Adrenal gland (tissue), 12 donors: ENCODE measurements around the gene APP. TPM values are rescaled to one million over a fixed set of nuclear protein-coding genes. Genes with fewer than 3 reads are reported as not detected.
A peak's percentile ranks its signal among the peaks of the same experiment; 100 is the strongest.

Experiments
- DNase-seq, 7 donors: peaks; one replicate each; pipeline ENCODE4 v3.0.0-alpha.2; 2019 to 2020
- H3K27ac ChIP-seq, 5 donors: fragments of 200-600 bp; sonication (generic) in 4 of 5; 1 replicate in 3 of 5; 2 replicates in 2 of 5; pipeline versions ENCODE4 v1.5.1 to v1.8.0; 2016 to 2020; ENCODE audit warnings: mild to moderate bottlenecking in 1 of 5
- H3K27me3 ChIP-seq: fragments of 200-600 bp; 2 replicates; pipeline ENCODE4 v1.8.0; 2021
- H3K36me3 ChIP-seq, 2 donors: fragments of 200-600 bp; replicated peaks in 1 of 2; 1 replicate in 1 of 2; 2 replicates in 1 of 2; pipeline versions ENCODE4 v1.5.1 to v1.8.0; 2018 to 2022
- H3K4me1 ChIP-seq, 2 donors: fragments of 200-600 bp; replicated peaks in 1 of 2; 1 replicate in 1 of 2; 2 replicates in 1 of 2; pipeline versions ENCODE4 v1.5.1 to v1.8.0; 2018 to 2021
- H3K4me3 ChIP-seq, 4 donors: fragments of 200-600 bp; sonication (generic) in 3 of 4; one replicate each; pipeline ENCODE4 v1.5.1; 2016 to 2018
- H3K9me3 ChIP-seq, 3 donors: fragments of 200-600 bp; sonication (generic) in 1 of 3; replicated peaks in 1 of 3; 1 replicate in 2 of 3; 2 replicates in 1 of 3; pipeline versions ENCODE4 v1.5.1 to v1.8.0; 2016 to 2021
- POLR2A ChIP-seq, 2 donors: fragments of 450-650 bp; IDR thresholded peaks; one replicate each; pipeline ENCODE4 v1.6.1; 2017; ENCODE audit warnings: antibody characterized with exemption in 2 of 2, mild to moderate bottlenecking in 2 of 2, moderate library complexity in 1 of 2
- WGBS, 4 donors: extraction: QIAGEN DNeasy Blood & Tissue Kit in 2 of 4; methylation state at CpG; one replicate each; pipeline versions ENCODE4 v1.1.5 to v1.1.7; 2013 to 2017; 5-methylcytosine and 5-hydroxymethylcytosine counted together
- intact Hi-C, 2 donors: fragments of 100-400 bp; cut with DNase I; formaldehyde crosslinking; loops; one replicate each; pipeline versions ENCODE4 v1.14.1 to v1.15.0; 2022 to 2023
- polyA plus RNA-seq, 3 donors: library from polyadenylated mRNA; stranded (reverse); fragments of 200-250 nt in 2 of 3; fragments of 350-450 nt in 1 of 3; fragmentation: Illumina TruSeq in 1 of 3; extraction: RNeasy Lipid Tissue Mini Kit (QIAGEN cat#74804) in 1 of 3; gene quantifications; one replicate each; pipeline ENCODE4 v1.2.3, GENCODE V29; 2013 to 2014
- total RNA-seq, 9 donors: library from RNA; depleted of rRNA in 4 of 9; stranded (reverse); fragments of >200 nt in 4 of 9; fragments of 120-200 nt in 1 of 9; fragmentation: NEBNext Ultra II Directional in 1 of 9; extraction: Animal tissue kit (Norgen Biotek cat#: 25700) in 1 of 9; gene quantifications; one replicate each; pipeline versions ENCODE4 v1.1.0 to v1.2.4, GENCODE V29; 2013 to 2023
- TF ChIP-seq, protein P1 (sequence below), 6 experiments: fragments of 450-650 bp in 4 of 6; fragments of 200-600 bp in 2 of 6; sonication (generic) in 1 of 6; IDR thresholded peaks; 1 replicate in 5 of 6; 2 replicates in 1 of 6; pipeline versions ENCODE4 v1.5.1 to v1.8.0; 2016 to 2021; ENCODE audit warnings: antibody characterized with exemption in 6 of 6, mild to moderate bottlenecking in 2 of 6, moderate library complexity in 1 of 6
- donor health status: healthy with polysubstance abuse.
- donor health status: Bipolar disorder and iron deficiency.
- donor health status: DM: yes; HTN: yes; CAD: no.
- donor health status: DM: no; HTN: no; CAD: no.
- donor health status: DM: no; HTN: no; CAD: no.
- donor health status: DM: yes; HTN: yes; CAD: no.

Gene APP
- total and polyA plus RNA-seq, 12 donors, result 161 to 1,079 (median 710) TPM

DNA sequence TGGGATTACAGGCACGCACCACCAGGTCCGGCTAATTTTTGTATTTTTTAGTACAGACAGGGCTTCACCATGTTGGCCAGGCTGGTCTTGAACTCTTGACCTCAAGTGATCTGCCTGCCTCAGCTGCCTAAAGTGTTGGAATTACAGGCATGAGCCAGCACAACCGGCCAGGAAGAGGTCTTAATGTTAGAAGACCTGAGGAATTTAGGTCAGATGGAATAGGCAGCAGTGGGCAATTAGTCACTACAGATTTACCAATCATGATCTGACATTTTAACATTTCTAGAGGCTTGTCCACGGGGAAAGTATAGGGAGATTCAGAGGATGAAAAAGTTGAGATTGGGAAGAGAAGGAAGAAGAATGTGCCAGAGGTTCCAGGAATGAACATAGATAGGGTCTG lies 8.9 kb upstream of the APP start:
- WGBS, 4 donors, result 65 to 80% (median 73%) methylated on average over 4 of the region's 4 CpGs
- Histone ChIP-seq H3K4me1 (no peaks in the 10 kb centered on the region), H3K27me3 (no peaks in the 10 kb centered on the region), H3K9me3 (no peaks in the 10 kb centered on the region), H3K27ac (no peak overlapping the region), H3K4me3 (no peak overlapping the region), H3K36me3 (no peaks in the 10 kb centered on the region)
- intact Hi-C loops, result loop anchor here (10.0 kb wide), 2 partner anchors 295 to 535 kb away; no protein-coding TSS in a partner anchor
- no peak for DNase-seq
- TF ChIP-seq, protein P1, sequence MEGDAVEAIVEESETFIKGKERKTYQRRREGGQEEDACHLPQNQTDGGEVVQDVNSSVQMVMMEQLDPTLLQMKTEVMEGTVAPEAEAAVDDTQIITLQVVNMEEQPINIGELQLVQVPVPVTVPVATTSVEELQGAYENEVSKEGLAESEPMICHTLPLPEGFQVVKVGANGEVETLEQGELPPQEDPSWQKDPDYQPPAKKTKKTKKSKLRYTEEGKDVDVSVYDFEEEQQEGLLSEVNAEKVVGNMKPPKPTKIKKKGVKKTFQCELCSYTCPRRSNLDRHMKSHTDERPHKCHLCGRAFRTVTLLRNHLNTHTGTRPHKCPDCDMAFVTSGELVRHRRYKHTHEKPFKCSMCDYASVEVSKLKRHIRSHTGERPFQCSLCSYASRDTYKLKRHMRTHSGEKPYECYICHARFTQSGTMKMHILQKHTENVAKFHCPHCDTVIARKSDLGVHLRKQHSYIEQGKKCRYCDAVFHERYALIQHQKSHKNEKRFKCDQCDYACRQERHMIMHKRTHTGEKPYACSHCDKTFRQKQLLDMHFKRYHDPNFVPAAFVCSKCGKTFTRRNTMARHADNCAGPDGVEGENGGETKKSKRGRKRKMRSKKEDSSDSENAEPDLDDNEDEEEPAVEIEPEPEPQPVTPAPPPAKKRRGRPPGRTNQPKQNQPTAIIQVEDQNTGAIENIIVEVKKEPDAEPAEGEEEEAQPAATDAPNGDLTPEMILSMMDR (IDR thresholded peaks at IDR 0.05), result no peak
- TF ChIP-seq POLR2A (IDR thresholded peaks at IDR 0.05), result no peak

DNA sequence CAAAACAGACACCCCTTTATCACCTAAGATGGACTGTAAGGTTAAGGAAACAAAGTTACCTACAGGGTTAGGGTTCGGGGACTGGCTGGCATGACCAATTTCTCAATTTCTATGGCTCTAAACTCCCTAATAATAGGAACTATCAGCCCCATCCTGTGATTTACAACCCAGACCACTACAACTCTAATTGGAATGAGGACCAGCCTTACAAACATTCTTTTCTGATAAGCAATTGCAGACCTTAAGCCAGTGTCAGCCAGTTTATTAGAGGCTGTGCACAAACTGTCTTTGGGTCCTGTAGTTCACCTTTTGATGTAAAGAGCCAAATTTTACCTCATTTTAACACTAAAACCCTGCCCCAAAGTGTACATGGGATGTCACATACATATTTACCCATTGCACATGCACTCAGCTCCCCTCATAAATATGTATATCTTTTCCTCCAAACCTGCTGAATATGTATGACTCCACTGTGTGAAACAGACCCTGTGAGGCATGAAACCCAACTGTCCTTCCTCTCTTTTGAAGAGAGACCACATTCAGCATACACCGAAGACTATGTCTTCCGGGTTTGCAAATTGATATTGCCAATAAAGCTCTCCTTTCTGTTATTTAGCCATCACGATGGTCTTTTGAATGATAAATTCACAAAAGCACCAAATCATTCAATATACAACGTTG lies 7.3 kb upstream of the APP start:
- Histone ChIP-seq H3K27me3 (no peaks in the 10 kb centered on the region), H3K9me3 (no peaks in the 10 kb centered on the region), H3K27ac (no peak overlapping the region), H3K4me1 (no peaks in the 10 kb centered on the region), H3K36me3 (no peaks in the 10 kb centered on the region), H3K4me3 (no peak overlapping the region)
- TF ChIP-seq, protein P1 (IDR thresholded peaks at IDR 0.05), result no peak
- no peak for TF ChIP-seq POLR2A (IDR thresholded peaks at IDR 0.05)
- 89 to 99% (median 91%) methylated on average over 5 of the region's 5 CpGs for WGBS, 4 donors
- intact Hi-C loops, result loop anchor here (10.0 kb wide), 2 partner anchors 293 to 537 kb away; no protein-coding TSS in a partner anchor
- no peak for DNase-seq

DNA sequence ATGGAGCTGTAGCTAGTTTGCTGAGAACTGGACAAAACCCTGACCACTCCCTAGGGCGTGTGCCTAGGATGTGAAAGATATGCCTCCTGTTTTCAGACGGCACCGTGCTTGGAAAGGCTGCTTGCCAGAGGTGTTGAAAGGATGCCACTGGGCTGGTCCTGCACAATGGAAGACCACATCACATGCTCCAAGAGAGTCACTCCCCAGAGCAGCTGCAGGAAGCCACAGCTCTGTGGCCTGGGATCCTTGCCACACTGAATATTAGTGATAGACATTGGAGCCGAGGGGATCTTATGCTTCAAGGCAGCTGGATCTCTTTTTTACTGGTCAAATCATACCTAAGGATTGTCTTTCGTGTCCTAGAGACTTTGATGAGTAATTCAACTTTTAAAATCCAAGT lies 6.6 kb upstream of the APP start:
- Histone ChIP-seq H3K27me3 (no peaks in the 10 kb centered on the region), H3K36me3 (no peaks in the 10 kb centered on the region), H3K4me3 (no peak overlapping the region), H3K4me1 (no peaks in the 10 kb centered on the region), H3K27ac (no peak overlapping the region), H3K9me3 (no peaks in the 10 kb centered on the region)
- TF ChIP-seq, protein P1 (IDR thresholded peaks at IDR 0.05), result no peak
- no peak for TF ChIP-seq POLR2A (IDR thresholded peaks at IDR 0.05)
- DNase-seq, result peak in 1 of 7 donors; percentile 25
- WGBS, 4 donors, result 54 to 69% (median 65%) methylated on average over 5 of the region's 5 CpGs
- intact Hi-C loops, result loop anchor here (10.0 kb wide), 2 partner anchors 292 to 538 kb away; no protein-coding TSS in a partner anchor

DNA sequence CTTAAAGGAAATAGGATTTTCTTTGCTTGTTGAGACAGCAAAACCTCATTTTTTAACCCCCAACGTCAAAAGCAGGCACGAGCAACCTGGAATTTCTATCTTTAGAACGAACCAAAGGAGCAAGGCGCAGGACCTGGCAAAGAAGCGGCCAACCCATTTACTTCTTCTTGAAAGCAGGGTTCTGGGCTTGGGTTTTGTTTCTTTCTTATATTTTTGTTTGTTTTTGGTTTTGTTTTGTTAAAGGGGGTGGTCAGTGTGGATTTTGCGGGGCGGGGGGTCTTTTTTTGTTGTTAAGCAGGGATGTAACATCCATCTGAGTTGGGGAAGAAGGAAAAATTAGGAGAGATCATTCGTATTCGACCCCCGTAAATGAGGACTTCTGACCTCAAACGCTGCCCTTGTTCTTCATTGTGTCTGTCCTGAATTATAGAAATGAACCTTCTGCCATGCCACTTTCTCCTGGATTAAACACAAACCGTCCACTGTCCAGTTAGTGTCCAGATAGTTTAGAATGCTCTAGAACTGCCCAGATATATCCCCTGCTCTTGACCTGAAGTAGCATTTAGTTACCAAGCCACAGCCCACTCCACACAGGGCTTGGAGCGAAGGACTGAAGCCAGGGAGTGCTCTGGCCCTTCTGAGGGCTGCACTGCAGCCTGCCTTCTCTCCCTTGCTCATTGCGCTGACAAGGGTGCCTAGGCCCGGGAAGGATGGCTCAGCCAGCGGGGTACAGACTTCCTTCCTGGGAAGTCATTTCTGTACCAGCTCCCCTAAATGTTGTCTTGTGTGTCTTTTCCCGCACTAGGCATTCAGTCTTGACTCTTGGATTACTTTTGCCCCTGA lies 909 bp upstream of the APP start:
- peak overlapping the region in 3 of 4 donors; percentile 57 to 98 (median 93) for H3K4me3 ChIP-seq
- intact Hi-C loops, result loop anchor here (10.0 kb wide), 2 partner anchors 287 to 543 kb away; no protein-coding TSS in a partner anchor
- DNase-seq, result peak in 1 of 7 donors; percentile 32
- no peaks in the 10 kb centered on the region for H3K36me3 ChIP-seq
- H3K9me3 ChIP-seq, result no peaks in the 10 kb centered on the region
- H3K27me3 ChIP-seq, result no peaks in the 10 kb centered on the region
- no peak for TF ChIP-seq POLR2A (IDR thresholded peaks at IDR 0.05)
- TF ChIP-seq, protein P1 (IDR thresholded peaks at IDR 0.05), result no peak
- peaks cover 10 to 34% of the 10 kb centered on the region in 2 donors for H3K4me1 ChIP-seq
- 50 to 56% (median 53%) methylated on average over 17 of the region's 17 CpGs for WGBS, 4 donors
- H3K27ac ChIP-seq, result peak overlapping the region in 3 of 5 donors; percentile 91 to 98 (median 95)
